HG03460 (cell line): ENCODE measurements around the gene SLC4A2.
A peak's percentile ranks its signal among the peaks of the same experiment; 100 is the strongest.
"Not testable (repeated sequence)": the region's sequence is repeated elsewhere in the genome, so short reads cannot be mapped to it uniquely, and the experiment has no call there.

Experiments used
- ATAC-seq: cut with Tn5 transposase; IDR thresholded peaks from one replicate; pipeline ENCODE4 v1.9.1; 2021; ENCODE audit not compliant: unreplicated experiment

The SLC4A2 gene

DNA sequence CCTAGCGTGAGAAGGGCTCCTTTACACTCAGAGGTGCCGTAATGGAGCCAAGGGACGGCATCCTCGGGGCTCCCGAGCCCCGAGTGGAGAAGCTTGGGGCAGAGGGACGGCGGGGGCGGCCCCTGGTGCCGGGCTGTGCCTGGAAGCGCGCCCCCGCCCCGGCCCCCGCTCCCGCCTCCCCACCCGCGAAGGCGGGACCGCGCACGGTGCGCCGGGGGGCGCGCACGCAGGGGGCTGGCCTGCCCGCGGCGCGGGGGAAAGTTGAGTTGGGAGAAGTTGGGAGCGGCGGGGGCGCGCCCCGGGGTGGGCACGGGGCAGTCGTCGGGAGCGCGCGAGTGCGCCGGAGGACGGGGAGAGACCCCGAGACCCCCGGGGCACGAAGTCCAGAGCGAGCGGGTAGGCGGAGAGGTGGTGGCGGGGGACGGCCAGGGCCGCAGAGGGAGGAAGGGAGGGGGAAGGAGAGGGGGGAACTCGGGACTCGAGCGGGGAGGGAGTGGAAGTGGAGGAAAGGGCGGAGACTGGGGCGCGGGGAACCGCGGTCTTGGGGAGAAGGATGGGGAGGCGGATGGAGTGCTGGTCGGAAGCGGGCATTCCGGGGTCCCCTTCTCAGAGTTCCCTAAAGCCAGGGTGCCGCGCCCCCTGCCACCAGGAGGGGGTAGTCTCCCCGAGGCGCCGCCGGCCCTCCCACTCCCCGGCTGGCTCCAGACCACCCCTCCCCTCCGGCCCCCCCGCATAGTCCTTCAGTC is at the start of gene SLC4A2:
Gene SLC4A2 (plus strand): TSS at position 223 of the 746 bp plus-strand sequence. CDS start 2,399 bp downstream, outside the sequence.
- ATAC-seq, result peak; percentile 28

GRCh38 chr7:151010037-151010306 is 49.4 kb upstream of the SLC4A2 start:
- no peak for ATAC-seq

- no peak for ATAC-seq
Observed at GRCh38 chr7:151010307-151011096, 48.9 kb upstream of the SLC4A2 start.

DNA sequence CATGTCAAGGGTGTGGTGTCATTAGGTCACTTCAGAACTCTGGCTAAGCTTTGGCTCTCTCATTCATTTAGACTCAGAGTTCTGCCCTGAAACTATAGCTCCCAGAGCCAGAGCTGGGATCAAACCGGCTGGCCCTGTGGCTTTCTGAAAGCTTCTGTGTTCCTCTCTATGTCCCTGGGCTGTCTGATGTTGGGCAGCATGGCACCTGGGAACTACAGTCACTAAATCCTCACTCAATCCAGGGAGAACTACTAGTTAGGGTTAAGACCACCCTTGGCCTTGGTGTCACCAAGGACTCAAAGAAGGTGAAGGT is 48.3 kb upstream of the SLC4A2 start:
- ATAC-seq, result no peak

- ATAC-seq, result not testable (repeated sequence)
Observed at GRCh38 chr7:151011616-151012015, 47.8 kb upstream of the SLC4A2 start.

DNA sequence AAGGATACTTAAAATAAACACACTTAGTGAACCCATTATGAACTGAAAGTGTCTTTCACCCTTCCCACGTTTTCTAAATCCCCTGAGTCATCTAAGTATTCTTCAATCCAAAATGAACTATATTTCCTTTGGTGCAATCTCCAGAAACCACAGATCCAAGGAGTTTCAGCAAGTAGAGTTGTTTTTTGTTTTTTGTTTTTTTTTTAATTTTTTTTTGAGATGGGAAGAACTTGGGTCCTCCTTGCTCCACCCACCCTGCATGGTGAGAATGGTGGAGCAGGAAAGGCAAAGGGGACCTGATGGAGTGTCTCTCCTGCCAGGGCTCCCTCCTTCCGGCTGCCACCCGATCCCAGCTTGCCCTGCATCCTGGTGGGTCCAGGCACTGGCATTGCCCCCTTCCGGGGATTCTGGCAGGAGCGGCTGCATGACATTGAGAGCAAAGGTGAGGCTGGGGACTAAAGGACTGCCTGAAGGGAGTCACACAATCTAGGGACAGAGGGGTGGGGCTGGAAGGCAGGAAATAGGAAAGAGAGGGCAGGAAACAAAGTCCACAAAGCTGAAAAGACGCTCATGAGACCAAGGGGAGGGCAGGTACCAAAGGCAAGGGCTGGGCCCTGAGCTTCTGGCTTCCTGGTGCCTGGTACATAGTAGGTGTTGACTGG is 47.2 kb upstream of the SLC4A2 start:
- no peak for ATAC-seq

- ATAC-seq, result no peak
Observed at GRCh38 chr7:151012911-151013347, 46.5 kb upstream of the SLC4A2 start.

DNA sequence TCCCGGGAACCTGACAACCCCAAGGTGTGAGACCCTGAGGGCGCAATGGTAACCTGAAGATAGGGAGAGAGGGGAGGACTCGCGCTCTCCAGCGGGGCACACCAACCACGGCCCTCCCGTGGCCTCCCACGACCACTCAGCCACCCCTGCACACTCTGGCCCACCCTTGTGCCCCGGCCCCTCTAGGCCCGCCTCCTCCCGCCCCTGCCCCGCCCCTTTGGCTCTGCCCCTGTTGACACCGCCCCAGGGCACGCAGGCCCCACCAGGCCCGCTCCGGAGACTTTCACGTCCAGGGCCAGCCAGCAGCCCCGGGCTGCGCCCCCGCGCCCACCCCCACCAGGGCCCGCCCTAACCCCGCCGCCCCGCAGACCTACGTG is 46.0 kb upstream of the SLC4A2 start:
- ATAC-seq, result no peak

DNA sequence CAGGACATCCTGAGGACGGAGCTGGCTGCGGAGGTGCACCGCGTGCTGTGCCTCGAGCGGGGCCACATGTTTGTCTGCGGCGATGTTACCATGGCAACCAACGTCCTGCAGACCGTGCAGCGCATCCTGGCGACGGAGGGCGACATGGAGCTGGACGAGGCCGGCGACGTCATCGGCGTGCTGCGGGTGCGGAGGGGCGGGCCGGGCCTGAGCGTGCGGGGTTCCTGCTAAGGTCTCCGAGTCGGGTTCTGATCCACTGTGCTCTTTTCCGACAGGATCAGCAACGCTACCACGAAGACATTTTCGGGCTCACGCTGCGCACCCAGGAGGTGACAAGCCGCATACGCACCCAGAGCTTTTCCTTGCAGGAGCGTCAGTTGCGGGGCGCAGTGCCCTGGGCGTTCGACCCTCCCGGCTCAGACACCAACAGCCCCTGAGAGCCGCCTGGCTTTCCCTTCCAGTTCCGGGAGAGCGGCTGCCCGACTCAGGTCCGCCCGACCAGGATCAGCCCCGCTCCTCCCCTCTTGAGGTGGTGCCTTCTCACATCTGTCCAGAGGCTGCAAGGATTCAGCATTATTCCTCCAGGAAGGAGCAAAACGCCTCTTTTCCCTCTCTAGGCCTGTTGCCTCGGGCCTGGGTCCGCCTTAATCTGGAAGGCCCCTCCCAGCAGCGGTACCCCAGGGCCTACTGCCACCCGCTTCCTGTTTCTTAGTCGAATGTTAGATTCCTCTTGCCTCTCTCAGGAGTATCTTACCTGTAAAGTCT is 45.5 kb upstream of the SLC4A2 start:
- no peak for ATAC-seq

DNA sequence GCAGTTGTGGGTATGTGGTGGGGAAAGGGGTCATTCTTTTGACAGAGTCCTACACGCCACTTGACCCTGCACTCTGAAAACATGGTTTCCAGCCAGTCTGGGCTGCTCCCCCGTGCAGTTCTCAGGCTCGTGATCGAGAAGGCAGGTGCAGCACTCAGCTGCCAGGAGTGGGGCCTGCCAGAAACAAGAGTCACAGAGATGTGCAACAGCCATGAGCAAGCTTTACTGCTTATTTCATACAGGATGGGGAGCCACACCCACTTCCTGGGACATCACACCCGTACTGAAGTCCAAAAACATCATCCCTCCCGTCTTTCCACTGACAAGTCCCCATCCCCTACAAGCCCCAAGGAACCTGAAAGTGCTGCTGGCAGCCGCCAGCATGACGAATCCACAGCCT is 44.4 kb upstream of the SLC4A2 start:
- no peak for ATAC-seq

GRCh38 chr7:151015967-151016366 is 43.4 kb upstream of the SLC4A2 start:
- no peak for ATAC-seq

DNA sequence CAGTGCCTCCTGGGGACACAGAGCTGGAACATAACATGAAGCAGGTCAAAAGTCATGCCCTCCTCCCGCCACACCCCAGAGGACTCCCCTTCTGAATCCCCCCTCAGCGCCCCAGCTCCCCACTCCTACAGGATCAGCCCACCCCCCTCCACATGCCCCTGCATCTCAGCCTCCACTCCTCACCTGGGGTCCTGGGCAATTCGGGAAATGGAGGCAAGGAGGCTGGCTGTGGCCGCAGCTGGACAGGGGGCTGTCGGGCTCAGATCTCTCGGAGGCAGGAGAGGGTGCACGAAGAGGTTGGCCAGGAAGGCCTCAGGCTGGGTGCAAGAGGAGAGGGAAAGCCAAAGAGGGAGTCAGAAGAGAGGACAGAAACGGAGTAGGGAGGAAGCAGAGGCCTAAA is 42.9 kb upstream of the SLC4A2 start:
- ATAC-seq, result no peak

DNA sequence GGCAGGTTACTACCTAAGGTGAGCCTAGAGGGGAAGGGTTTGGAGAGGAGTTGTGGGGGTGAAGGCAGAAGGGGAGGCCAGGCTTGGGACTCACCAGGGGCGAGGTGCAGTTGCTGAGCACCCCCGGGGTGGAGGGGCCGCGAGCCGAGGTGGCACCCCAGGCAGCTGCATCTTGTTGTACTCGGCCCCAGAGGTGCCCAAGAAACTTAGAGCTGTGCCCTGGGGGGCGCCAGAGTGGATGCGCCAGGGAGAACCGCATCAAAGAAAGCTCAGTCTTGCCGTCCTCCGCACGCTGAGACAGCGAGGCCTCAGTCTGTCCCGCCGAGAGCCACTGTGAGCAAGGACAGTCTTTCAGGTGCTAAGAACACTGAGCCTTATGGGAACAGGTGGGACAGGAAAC is 42.4 kb upstream of the SLC4A2 start:
- no peak for ATAC-seq

DNA sequence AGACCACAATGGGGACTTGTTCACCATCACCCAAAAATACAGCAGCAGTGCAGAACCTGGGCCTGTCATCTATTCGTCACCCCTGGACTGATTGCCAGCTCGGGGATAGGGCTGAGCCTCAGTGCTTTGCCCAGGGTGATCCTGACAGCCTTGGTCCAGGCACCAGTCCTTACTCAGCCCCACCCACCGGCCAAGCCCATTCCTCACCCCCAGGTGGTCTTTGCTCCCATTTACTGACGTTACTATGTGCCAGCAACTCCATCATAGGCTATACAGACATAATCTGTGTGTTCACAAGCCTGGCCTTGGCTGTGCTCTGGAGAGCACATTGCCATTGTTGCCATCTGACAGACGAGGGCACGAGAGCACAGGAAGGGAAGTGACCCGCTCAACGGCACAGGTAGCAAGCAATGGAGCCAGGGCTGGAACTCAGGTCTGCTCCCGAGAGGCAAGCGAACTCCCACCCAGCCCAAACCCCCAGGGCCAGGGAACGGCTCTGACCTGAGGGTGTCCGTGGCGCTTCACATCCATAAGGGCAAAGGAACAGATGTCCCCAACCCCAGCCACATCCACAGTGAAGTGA is 41.9 kb upstream of the SLC4A2 start:
- ATAC-seq, result no peak

- ATAC-seq, result peak; percentile 46
Observed at GRCh38 chr7:151017953-151018420, 41.4 kb upstream of the SLC4A2 start.

- ATAC-seq, result no peak
Observed at GRCh38 chr7:151018421-151019129, 40.8 kb upstream of the SLC4A2 start.

- ATAC-seq, result no peak
Observed at GRCh38 chr7:151019130-151019447, 40.3 kb upstream of the SLC4A2 start.

- no peak for ATAC-seq
Observed at GRCh38 chr7:151020231-151020630, 39.2 kb upstream of the SLC4A2 start.

- no peak for ATAC-seq
Observed at GRCh38 chr7:151023232-151023631, 36.2 kb upstream of the SLC4A2 start.

DNA sequence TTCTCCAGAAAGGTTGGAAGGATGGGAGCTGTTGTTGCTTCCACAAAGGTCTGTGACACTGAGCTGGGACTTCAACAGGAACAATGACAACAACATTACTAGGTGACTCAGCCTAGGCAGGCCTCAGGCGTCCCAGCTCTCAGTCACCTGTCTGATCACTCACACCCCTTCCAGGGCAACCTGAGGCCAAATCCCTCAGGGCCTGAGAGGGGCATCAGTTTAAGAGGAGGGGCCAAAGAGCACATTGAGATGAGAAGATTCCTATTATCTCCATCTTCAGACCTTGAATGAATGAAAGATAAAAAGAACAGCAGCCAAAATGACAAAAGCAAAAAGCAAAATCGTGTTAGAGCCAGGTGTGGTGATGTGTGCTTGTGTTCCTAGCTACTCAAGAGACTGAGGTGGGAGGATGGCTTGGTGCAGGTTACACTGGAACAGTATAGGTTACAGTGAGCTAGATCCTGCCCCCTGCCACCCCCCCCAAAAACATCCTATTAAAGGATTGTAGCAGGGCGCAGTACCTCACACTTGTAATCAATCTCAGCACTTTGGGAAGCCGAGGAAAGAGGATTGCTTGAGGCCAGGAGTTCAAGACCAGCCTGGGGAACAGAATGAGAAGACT is 34.8 kb upstream of the SLC4A2 start, which contains the start of gene ATG9B:
Gene ATG9B (minus strand): TSS at position 60 of the 622 bp plus-strand sequence. CDS start 71 bp downstream, outside the sequence.
- ATAC-seq, result no peak
